Cardiac fibroblast (primary cell): ENCODE data around the gene CHST11.

Experiments
- DNase-seq, 2 donors: peaks; one replicate each; pipeline versions ENCODE4 v3.0.0 to v3.0.0-alpha.2; 2010; ENCODE audit warnings: low read depth in 2 of 2
- H3K4me3 ChIP-seq, 2 donors: replicated peaks in 1 of 2; 1 replicate in 1 of 2; 2 replicates in 1 of 2; pipeline ENCODE4 v1.5.1; 2011; ENCODE audit warnings: low read depth in 2 of 2, low read length in 2 of 2, mild to moderate bottlenecking in 2 of 2, moderate library complexity in 1 of 2
- TF ChIP-seq, protein P1 (sequence below): IDR thresholded peaks from one replicate; pipeline ENCODE4 v1.5.1; 2011; ENCODE audit warnings: low read depth, mild to moderate bottlenecking, low read length, inconsistent platforms

CHST11 gene

DNA sequence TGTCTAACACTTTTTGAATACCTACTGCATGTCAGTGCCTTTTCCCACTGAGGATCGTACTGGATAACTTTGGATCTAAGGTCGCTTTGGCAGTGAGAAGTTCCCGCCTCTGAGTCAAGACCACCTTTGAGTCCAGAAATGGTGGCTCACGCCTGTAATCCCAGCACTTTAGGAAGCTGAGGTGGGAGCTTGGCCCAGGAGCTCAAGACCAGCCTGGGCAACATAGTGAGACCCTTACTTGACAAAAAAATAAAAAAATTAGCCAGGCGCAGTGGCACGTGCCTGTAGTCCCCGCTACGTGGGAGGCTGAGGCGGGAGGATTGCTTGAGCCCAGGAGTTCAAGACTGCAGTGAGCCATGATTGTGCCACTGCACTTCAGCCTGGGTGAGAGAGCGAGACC, 61.1 kb downstream of the CHST11 start:
- H3K4me3 ChIP-seq: no peak overlapping the region
- TF ChIP-seq, protein P1, sequence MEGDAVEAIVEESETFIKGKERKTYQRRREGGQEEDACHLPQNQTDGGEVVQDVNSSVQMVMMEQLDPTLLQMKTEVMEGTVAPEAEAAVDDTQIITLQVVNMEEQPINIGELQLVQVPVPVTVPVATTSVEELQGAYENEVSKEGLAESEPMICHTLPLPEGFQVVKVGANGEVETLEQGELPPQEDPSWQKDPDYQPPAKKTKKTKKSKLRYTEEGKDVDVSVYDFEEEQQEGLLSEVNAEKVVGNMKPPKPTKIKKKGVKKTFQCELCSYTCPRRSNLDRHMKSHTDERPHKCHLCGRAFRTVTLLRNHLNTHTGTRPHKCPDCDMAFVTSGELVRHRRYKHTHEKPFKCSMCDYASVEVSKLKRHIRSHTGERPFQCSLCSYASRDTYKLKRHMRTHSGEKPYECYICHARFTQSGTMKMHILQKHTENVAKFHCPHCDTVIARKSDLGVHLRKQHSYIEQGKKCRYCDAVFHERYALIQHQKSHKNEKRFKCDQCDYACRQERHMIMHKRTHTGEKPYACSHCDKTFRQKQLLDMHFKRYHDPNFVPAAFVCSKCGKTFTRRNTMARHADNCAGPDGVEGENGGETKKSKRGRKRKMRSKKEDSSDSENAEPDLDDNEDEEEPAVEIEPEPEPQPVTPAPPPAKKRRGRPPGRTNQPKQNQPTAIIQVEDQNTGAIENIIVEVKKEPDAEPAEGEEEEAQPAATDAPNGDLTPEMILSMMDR: no peak
- DNase-seq: no peak

GRCh38 chr12:104519190-104520019, 62.7 kb downstream of the CHST11 start:
- TF ChIP-seq, protein P1: no peak
- no peak overlapping the region for H3K4me3 ChIP-seq
- DNase-seq: no peak

- TF ChIP-seq, protein P1: no peak
- peak in 1 of 2 donors; percentile 38 for DNase-seq
- H3K4me3 ChIP-seq: no peak overlapping the region
These were observed 63.6 kb downstream of the CHST11 start for GRCh38 chr12:104520242-104520900.

DNA sequence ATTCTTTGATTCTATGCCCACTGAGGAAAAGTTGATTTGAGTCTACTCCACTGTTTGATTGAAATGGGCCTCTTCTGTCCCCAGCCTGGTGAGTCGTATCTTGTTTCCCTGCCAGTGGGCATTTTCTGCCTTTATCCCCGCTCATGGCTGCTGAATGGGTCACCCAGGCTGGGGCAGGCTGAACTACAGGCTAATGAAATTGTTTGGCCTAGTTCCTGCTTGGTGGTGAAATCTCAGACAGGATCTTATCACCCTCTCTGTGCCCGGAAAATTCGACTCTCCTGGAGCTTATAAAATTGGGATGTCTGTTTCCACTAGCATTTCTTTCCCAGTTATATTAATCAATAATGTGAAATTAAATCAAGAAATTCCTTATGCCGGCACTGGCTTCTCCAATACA, 65.0 kb downstream of the CHST11 start:
- peak; percentile 47 to 50 for DNase-seq
- TF ChIP-seq, protein P1: no peak
- H3K4me3 ChIP-seq: no peak overlapping the region

- TF ChIP-seq, protein P1: no peak
- no peak overlapping the region for H3K4me3 ChIP-seq
These were observed 66.4 kb downstream of the CHST11 start for GRCh38 chr12:104522985-104523722.

GRCh38 chr12:104524034-104524832, 67.5 kb downstream of the CHST11 start:
- TF ChIP-seq, protein P1: no peak

More at GRCh38 chr12:104522985-104523722, 66.4 kb downstream of the CHST11 start:
- peak in 1 of 2 donors; percentile 15 for DNase-seq

More at GRCh38 chr12:104524034-104524832, 67.5 kb downstream of the CHST11 start:
- peak in 1 of 2 donors; percentile 46 for DNase-seq
- H3K4me3 ChIP-seq: no peak overlapping the region
